ENCODE data around the gene BNC2. TPM values are rescaled to one million over a fixed set of nuclear protein-coding genes. Genes with fewer than 3 reads are reported as not detected.
"Not testable (repeated sequence)": the region's sequence is repeated elsewhere in the genome, so short reads cannot be mapped to it uniquely, and the experiment has no call there.

Gene BNC2, protein sequence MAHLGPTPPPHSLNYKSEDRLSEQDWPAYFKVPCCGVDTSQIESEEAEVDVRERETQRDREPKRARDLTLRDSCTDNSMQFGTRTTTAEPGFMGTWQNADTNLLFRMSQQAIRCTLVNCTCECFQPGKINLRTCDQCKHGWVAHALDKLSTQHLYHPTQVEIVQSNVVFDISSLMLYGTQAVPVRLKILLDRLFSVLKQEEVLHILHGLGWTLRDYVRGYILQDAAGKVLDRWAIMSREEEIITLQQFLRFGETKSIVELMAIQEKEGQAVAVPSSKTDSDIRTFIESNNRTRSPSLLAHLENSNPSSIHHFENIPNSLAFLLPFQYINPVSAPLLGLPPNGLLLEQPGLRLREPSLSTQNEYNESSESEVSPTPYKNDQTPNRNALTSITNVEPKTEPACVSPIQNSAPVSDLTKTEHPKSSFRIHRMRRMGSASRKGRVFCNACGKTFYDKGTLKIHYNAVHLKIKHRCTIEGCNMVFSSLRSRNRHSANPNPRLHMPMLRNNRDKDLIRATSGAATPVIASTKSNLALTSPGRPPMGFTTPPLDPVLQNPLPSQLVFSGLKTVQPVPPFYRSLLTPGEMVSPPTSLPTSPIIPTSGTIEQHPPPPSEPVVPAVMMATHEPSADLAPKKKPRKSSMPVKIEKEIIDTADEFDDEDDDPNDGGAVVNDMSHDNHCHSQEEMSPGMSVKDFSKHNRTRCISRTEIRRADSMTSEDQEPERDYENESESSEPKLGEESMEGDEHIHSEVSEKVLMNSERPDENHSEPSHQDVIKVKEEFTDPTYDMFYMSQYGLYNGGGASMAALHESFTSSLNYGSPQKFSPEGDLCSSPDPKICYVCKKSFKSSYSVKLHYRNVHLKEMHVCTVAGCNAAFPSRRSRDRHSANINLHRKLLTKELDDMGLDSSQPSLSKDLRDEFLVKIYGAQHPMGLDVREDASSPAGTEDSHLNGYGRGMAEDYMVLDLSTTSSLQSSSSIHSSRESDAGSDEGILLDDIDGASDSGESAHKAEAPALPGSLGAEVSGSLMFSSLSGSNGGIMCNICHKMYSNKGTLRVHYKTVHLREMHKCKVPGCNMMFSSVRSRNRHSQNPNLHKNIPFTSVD
- polyA plus RNA-seq (2012; ENCODE audit: missing spikeins): 0.98 TPM

- FAIRE-seq: no peak
Observed at GRCh38 chr9:16870596-16871335, at the start of gene BNC2. Gene BNC2 (minus strand): TSS chr9:16870670. CDS start chr9:16870648, 22 bp downstream.

DNA sequence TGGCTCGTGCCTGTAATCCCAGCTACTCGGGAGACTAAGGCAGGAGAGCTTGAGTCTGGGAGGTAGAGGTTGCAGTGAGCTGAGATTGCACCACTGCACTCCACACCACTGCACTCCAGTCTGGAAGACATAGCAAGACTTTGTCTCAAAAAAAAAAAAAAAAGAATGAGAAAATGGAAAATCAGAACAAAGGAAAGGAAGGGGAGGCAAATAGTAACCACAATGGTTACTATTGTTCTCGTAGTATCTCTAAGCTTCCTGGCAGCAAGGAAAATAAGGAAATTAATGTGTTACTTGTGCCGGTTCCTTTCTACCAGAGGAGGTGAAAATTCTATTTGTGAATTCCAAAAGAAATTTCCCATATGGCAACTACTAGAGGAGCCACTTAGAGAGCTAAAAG is 48.5 kb upstream of the BNC2 start:
- DNase-seq (ENCODE audit: insufficient read length) (no peak), FAIRE-seq (no peak)
- no peak for TF ChIP-seq POLR2AphosphoS5 (IDR thresholded peaks at IDR 0.05; ENCODE audit: low read depth, low read length)
- no peak for TF ChIP-seq POLR2A (IDR thresholded peaks at IDR 0.05; ENCODE audit: low read depth, low read length)
- TF ChIP-seq TAF1 (IDR thresholded peaks at IDR 0.05; ENCODE audit: borderline replicate concordance, low read depth, low read length): no peak

More at GRCh38 chr9:16870596-16871335, at the start of gene BNC2:
- peak; percentile 17 for DNase-seq (ENCODE audit: insufficient read length)
- TF ChIP-seq TAF1 (IDR thresholded peaks at IDR 0.05; ENCODE audit: borderline replicate concordance, low read depth, low read length): no peak

DNA sequence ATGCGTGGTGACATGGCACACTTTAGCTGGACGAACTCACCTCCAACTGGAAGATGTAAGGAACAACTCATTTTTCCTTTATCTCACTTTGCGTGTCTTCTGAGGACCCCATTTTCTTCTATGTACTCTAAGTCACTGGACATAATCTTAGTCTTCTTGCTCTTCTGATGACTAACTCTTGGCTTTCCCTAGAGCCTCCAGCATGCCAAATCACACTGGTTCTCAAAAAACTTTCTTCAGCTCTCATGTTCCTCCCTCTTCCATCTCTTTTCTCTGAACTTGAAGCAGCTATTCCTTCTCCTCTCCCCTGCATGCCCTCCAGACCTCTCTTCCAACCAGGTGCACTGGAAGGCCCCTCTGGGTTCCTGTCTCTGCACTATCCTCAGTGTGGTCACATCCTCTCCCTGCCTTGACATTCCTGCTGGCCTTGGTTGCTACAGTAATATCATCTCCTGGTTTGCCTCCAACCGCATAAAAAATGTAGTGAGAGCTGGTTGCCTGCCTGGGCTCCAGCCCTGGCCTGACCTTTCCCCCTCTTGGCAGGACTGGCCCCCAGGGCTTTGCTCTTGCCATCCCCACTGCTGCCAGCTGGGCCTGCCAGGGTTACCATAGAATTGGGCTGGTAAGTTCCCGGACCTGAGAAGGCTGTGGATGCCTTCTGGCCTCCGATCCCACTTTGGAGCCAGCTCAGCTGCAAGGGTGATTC is 44.8 kb upstream of the BNC2 start:
- FAIRE-seq: no peak
- no peak for TF ChIP-seq POLR2AphosphoS5 (IDR thresholded peaks at IDR 0.05; ENCODE audit: low read depth, low read length)
- TF ChIP-seq POLR2A (IDR thresholded peaks at IDR 0.05; ENCODE audit: low read depth, low read length): no peak
- TF ChIP-seq TAF1 (IDR thresholded peaks at IDR 0.05; ENCODE audit: borderline replicate concordance, low read depth, low read length): no peak
- no peak for DNase-seq (ENCODE audit: insufficient read length)

DNA sequence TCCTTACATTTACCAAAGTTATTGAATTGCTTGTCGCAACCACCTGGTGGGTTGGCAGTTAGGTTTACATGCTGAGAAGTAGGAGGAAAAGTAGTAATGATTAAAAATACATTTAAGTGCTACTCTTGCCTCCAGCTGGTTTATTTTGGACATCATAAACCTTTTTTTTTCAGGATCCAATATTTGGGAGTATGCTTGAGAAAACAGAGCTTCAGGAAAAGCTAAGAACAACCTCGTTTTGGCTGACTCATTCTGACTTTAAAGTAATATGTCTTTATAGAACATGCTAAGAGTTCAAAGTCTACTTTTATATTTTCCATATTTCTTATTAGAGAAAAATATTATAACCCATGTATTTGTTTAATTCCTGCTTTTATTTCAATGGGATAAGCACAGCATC is 41.7 kb upstream of the BNC2 start:
- FAIRE-seq (no peak), DNase-seq (ENCODE audit: insufficient read length) (no peak)
- TF ChIP-seq POLR2AphosphoS5 (IDR thresholded peaks at IDR 0.05; ENCODE audit: low read depth, low read length): no peak
- TF ChIP-seq POLR2A (IDR thresholded peaks at IDR 0.05; ENCODE audit: low read depth, low read length): no peak
- no peak for TF ChIP-seq TAF1 (IDR thresholded peaks at IDR 0.05; ENCODE audit: borderline replicate concordance, low read depth, low read length)

DNA sequence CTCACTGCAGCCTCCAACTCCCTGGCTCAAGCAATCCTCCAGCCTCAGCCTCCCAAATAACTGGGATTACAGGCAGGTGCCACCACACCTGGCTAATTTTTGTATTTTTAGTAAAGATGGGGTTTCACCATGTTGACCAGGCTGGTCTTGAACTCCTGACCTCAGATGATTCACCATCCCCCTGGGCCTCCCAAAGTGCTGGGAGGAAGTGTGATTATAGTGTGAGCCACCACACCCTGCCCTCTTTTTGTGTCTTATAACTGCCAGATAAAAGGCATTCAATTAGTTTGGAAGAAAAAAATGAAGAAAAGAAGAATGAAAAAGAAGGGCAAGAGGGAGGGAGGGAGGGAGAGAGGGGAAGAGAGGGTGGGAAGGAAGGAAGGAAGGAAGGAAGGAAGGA is 37.7 kb upstream of the BNC2 start:
- DNase-seq (ENCODE audit: insufficient read length); FAIRE-seq: not testable (repeated sequence)

GRCh38 chr9:16904655-16905054 is 34.2 kb upstream of the BNC2 start:
- FAIRE-seq (no peak), DNase-seq (ENCODE audit: insufficient read length) (no peak)

DNA sequence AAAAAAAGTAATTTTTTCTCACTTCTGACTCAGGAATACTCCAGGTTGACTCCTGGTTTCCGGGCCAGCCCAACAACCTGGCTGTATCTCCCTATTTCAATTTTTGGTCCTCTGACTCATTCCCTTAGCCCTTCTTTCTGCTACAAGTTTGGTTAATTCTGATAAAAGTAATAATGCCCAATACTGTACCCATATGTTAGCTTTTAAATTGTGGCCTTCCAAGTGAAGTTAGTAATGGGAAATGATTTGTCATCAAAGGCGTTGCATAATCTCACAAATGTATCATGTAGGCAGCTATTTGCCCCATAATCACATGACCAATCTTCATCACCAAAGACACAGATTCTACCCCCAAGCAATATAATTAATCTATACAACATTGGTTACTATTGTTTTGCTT is 31.1 kb upstream of the BNC2 start:
- DNase-seq (ENCODE audit: insufficient read length) (no peak), FAIRE-seq (no peak)
- no peak for TF ChIP-seq POLR2AphosphoS5 (IDR thresholded peaks at IDR 0.05; ENCODE audit: low read depth, low read length)
- no peak for TF ChIP-seq TAF1 (IDR thresholded peaks at IDR 0.05; ENCODE audit: borderline replicate concordance, low read depth, low read length)
- no peak for TF ChIP-seq POLR2A (IDR thresholded peaks at IDR 0.05; ENCODE audit: low read depth, low read length)

More at GRCh38 chr9:16904655-16905054, 34.2 kb upstream of the BNC2 start:
- no peak for TF ChIP-seq POLR2A (IDR thresholded peaks at IDR 0.05; ENCODE audit: low read depth, low read length)

- TF ChIP-seq POLR2AphosphoS5 (IDR thresholded peaks at IDR 0.05; ENCODE audit: low read depth, low read length) (no peak), POLR2A (IDR thresholded peaks at IDR 0.05; ENCODE audit: low read depth, low read length) (no peak), TAF1 (IDR thresholded peaks at IDR 0.05; ENCODE audit: borderline replicate concordance, low read depth, low read length) (no peak)
- no peak for FAIRE-seq
- DNase-seq (ENCODE audit: insufficient read length): no peak
Observed at GRCh38 chr9:16899606-16900005, 29.1 kb upstream of the BNC2 start.

DNA sequence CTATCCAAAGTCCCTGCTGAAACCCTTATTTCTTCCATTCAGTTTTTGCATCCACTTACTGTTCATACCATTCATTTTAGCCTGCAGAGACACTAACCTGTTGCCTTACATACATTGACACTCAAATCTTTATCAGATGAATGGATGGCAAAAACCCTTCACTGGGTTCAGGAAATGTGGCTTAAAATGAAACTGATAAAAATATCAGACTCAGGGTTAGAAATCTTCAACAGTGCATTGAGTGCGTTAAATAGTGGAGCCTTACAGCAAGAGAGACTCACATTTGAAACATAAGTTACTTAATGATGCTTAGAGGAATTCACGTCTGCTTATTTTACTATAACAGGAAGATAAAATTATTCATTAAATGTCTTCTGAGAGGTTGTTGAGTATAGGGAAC is 28.0 kb upstream of the BNC2 start:
- TF ChIP-seq TAF1 (IDR thresholded peaks at IDR 0.05; ENCODE audit: borderline replicate concordance, low read depth, low read length) (no peak), POLR2AphosphoS5 (IDR thresholded peaks at IDR 0.05; ENCODE audit: low read depth, low read length) (no peak), POLR2A (IDR thresholded peaks at IDR 0.05; ENCODE audit: low read depth, low read length) (no peak)
- FAIRE-seq (no peak), DNase-seq (ENCODE audit: insufficient read length) (no peak)

- FAIRE-seq: no peak
- TF ChIP-seq POLR2A (IDR thresholded peaks at IDR 0.05; ENCODE audit: low read depth, low read length) (no peak), POLR2AphosphoS5 (IDR thresholded peaks at IDR 0.05; ENCODE audit: low read depth, low read length) (no peak), TAF1 (IDR thresholded peaks at IDR 0.05; ENCODE audit: borderline replicate concordance, low read depth, low read length) (no peak)
Observed at GRCh38 chr9:16888594-16888993, 18.1 kb upstream of the BNC2 start.

DNA sequence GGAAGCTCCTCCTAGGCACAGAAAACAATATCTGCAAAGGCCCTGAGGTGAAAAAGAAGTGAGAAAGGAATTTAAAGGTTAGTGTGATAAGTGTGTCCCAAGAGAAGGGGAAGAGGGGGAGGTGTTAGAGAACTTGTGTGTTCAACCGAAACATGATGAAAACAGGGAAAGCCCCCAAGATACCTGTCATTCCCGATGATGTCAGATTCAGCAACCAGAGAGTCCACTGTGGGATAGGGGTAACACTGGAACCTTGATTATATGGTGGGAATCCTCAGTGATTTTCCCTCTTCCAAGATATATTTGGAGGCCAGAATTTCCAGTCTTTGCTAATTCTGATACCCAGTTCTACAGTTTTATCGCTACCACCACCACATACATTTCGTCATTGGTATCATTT is 15.5 kb upstream of the BNC2 start:
- no peak for DNase-seq (ENCODE audit: insufficient read length)
- TF ChIP-seq POLR2AphosphoS5 (IDR thresholded peaks at IDR 0.05; ENCODE audit: low read depth, low read length) (no peak), POLR2A (IDR thresholded peaks at IDR 0.05; ENCODE audit: low read depth, low read length) (no peak), TAF1 (IDR thresholded peaks at IDR 0.05; ENCODE audit: borderline replicate concordance, low read depth, low read length) (no peak)
- FAIRE-seq: no peak

More at GRCh38 chr9:16888594-16888993, 18.1 kb upstream of the BNC2 start:
- no peak for DNase-seq (ENCODE audit: insufficient read length)

All from GM12892 (cell line).